Activated CD8-positive, alpha-beta memory T cell treated with anti-CD3 and anti-CD28 coated beads, Interleukin-2, amount 50 U/mL, for 1 hour (primary cell): ENCODE measurements around the gene FLII.
"Not testable (repeated sequence)": the region's sequence is repeated elsewhere in the genome, so short reads cannot be mapped to it uniquely, and the experiment has no call there.

Source experiments
- DNase-seq: peaks from one replicate; pipeline ENCODE4 v3.0.0-alpha.2; 2020; ENCODE audit errors: extremely low read depth

FLII gene

DNA sequence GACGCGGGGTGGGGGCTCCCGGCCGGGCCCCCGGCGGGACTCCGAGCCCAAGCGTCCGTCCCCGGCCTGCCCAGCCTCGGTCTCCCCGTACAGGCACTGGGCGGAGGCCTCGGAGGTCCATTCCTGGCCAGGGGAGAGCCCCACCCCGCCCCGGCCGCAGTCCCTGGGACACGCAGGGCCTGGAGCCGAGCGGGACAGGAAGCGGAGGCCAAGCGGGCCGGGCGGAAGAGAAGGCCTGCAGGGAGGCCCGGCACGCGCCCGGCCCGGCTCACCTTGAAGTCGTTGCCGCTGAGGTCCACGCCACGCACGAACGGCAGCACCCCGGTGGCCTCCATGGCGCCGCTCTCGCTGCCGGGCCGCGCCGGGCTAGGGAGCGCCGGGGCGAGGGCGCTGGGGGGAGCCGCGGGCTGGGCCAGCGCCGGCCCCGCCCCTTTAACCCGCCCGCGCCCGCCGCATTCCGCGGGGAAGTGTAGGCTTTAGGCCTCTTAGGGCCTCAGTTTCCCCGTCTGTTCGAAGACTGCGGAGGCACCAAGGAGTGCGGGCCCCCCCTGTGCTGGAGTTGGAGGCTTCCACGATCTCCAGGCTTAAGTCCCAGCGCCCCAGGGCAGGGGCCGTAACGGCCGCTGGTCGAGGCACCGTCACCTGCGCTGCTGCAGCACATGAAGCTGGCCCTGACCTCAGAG, at the start of gene FLII:
TSS of gene FLII (minus strand) at position 383 of the 683 bp plus-strand sequence. CDS start at position 335, 48 bp downstream.
- no peak for DNase-seq

DNA sequence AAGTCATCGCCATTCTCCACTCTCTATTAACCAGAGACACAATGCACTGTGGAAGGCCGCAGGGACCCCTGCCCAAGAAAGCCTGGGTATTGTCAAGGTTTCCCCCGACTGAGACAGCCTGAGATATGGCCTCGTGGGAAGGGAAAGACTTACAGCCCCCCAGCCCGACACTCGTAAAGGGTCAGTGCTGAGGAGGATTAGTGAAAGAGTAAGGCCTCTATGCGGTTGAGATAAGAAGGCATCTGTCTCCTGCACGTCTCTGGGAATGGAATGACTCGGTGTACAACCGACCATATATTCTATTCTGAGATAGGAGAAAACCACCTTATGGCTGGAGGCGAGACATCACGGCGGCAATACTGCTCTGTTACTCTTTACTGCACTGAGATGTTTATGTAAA, 44.7 kb upstream of the FLII start:
- DNase-seq, result not testable (repeated sequence)

- no peak for DNase-seq
Observed at GRCh38 chr17:18300725-18301480, 42.4 kb upstream of the FLII start.

GRCh38 chr17:18298061-18298460, 39.5 kb upstream of the FLII start:
- not testable (repeated sequence) for DNase-seq

GRCh38 chr17:18291718-18292540, 33.4 kb upstream of the FLII start:
- no peak for DNase-seq

DNA sequence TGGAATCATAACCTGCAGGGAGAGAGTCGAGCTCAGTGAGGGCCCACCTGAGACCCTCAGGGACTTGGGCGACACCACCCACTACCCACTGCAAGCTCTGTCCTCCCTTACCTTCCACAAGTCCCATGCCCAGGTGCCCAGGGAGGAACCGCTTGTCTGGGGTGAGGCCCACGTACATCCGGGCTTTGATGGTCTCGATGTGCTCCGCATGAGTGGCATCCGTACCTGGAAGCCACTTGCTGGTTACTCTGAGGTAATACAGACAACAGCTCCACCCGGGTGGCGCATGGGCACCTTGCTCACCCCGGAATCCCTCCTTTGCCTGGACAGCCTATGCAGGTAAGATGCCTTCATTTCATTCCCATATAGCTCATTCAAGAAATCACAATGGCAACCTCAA, 26.8 kb upstream of the FLII start:
- DNase-seq, result no peak

- DNase-seq, result no peak
Observed at GRCh38 chr17:18281788-18282187, 23.2 kb upstream of the FLII start.

DNA sequence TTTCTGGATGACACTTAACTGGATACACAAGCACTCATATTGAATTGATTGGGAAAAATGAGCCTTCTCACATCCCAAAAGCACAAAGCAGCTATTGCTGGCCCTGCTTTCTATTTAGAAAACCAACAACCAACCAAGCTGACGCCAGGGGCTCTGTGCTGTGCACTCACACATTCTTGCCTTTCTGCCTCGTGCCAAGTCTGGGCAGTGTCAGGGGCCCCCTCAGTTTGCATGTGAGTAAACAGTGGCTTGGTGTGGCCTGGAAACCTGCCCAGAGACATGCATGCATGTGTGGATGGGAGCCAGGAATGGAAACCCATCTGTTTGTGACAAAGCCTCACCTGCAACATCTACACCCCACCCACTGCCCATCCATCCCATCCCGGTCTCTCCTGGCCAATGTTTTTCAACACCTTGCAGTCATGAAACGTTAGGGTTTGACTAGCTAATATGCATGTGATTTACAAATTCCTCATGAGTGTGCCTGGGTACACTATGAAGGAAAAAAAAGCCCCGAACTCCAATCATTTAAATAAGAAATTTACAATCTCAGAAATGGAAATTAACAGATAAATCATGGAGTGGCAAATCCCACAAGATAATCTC, 22.3 kb upstream of the FLII start:
- DNase-seq, result no peak

- DNase-seq, result no peak
Observed at GRCh38 chr17:18280249-18280648, 21.7 kb upstream of the FLII start.

DNA sequence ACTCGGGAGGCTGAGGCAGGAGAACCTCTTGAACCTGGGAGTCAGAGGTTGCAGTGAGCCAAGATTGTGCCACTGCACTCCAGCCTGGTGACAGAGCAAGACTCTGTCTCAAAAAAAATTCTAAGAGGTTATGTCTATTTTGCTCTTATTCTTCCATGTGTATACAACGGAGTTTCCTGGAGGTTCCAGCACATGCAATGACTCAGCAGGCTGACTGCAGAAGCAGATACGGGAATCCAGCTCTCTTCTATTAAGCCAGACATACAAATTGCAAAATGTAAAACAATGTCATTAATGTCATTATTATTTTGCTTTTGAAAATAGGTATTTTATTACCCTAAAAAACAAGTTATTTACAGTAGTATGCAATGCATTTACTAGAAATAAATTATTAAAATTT, 20.3 kb upstream of the FLII start:
- DNase-seq, result no peak

GRCh38 chr17:18277076-18277475, 18.5 kb upstream of the FLII start:
- DNase-seq, result no peak

- no peak for DNase-seq
Observed at GRCh38 chr17:18270046-18270931, 11.8 kb upstream of the FLII start.

- DNase-seq, result no peak
Observed at GRCh38 chr17:18267927-18268711, 9.6 kb upstream of the FLII start.

GRCh38 chr17:18267366-18267765, 8.8 kb upstream of the FLII start:
- DNase-seq, result no peak

GRCh38 chr17:18263885-18264682, 5.5 kb upstream of the FLII start:
- no peak for DNase-seq

- no peak for DNase-seq
Observed at GRCh38 chr17:18262641-18263040, 4.1 kb upstream of the FLII start.

DNA sequence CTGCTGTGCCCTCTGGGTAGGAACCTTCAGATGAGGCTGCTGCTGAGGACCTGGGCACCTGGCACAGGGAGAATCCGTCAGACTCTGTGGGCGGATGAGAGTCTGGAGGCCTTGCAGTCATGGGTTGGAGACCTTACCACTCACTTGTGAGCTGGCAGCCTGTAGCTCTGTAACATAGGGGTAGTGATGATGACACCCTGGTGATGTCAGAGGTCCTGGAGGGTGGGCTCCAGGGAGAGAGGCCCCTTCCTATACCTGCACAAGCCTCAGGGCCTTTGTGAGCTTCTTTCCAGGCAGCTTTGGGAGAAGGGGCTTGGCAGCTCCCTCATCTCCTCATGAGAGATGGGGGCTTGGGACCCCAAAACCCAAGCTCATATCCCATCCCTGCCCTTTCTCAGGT, 3.6 kb upstream of the FLII start:
- no peak for DNase-seq

GRCh38 chr17:18261659-18262058, 3.1 kb upstream of the FLII start:
- DNase-seq, result no peak

DNA sequence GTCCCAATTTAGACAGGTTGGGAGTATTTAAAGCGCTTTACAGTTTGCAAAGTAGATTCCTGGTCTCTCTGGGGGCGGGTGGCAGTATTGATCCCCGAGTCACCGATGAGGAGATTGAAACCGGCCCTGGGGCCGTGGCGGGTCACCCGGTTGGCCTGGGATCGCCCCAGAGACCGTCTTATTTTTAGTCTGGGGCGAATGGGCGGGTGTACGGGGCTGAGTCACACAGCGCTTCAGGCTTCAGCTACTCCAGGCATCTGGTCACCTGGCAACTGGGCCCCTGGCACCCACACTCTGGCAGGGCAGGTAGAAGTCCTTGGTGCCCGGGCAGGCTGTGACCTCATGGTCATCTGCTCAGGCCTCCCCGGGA, 2.6 kb upstream of the FLII start:
- DNase-seq, result no peak
